Measurements from ENCODE around the gene HABP2. TPM values are rescaled to one million over a fixed set of nuclear protein-coding genes. Genes with fewer than 3 reads are reported as not detected.

HABP2 gene
- polyA plus RNA-seq, 4 donors = 0.89 to 16.3 (median 1.9) TPM; not detected in 1

GRCh38 chr10:113554214-113554613 is 1.4 kb downstream of the HABP2 start:
- Histone ChIP-seq H3K4me3 (ENCODE audit: low read depth in 1 of 3, low read length in 3 of 3) (peak overlapping the region in 1 of 3 donors; percentile 23), H3K36me3 (ENCODE audit: control insufficient read depth in 3 of 3, insufficient read depth in 2 of 3, low read depth in 1 of 3, low read length in 3 of 3) (peaks cover 0 to under 1% (median 0%) of the 10 kb centered on the region in 3 donors), H3K9me3 (ENCODE audit: control insufficient read depth in 2 of 2, insufficient read depth in 1 of 2, low read depth in 1 of 2, low read length in 1 of 2) (no peaks in the 10 kb centered on the region), H3K27me3 (ENCODE audit: control insufficient read depth in 3 of 3, insufficient read depth in 3 of 3, low read length in 3 of 3) (no peaks in the 10 kb centered on the region), H3K27ac (ENCODE audit: low read depth in 1 of 3, low read length in 2 of 3) (peak overlapping the region in 1 of 3 donors; percentile 64), H3K4me1 (ENCODE audit: control insufficient read depth in 3 of 3, insufficient read depth in 2 of 3, low read depth in 1 of 3, low read length in 2 of 3) (peaks cover 0 to 38% (median 7%) of the 10 kb centered on the region in 3 donors)
- 72 to 78% (median 74%) methylated on average over 5 of the region's 5 CpGs for WGBS, 3 donors
- peak in 1 of 2 donors; percentile 17 for DNase-seq
- FAIRE-seq = no peak

GRCh38 chr10:113555245-113555644 is 2.4 kb downstream of the HABP2 start:
- Histone ChIP-seq H3K9me3 (ENCODE audit: control insufficient read depth in 2 of 2, insufficient read depth in 1 of 2, low read depth in 1 of 2, low read length in 1 of 2) (no peaks in the 10 kb centered on the region), H3K4me1 (ENCODE audit: control insufficient read depth in 3 of 3, insufficient read depth in 2 of 3, low read depth in 1 of 3, low read length in 2 of 3) (peaks cover 0 to 38% (median 7%) of the 10 kb centered on the region in 3 donors), H3K36me3 (ENCODE audit: control insufficient read depth in 3 of 3, insufficient read depth in 2 of 3, low read depth in 1 of 3, low read length in 3 of 3) (peaks cover 0 to 3% (median 0%) of the 10 kb centered on the region in 3 donors), H3K27ac (ENCODE audit: low read depth in 1 of 3, low read length in 2 of 3) (peak overlapping the region in 1 of 3 donors; percentile 64), H3K27me3 (ENCODE audit: control insufficient read depth in 3 of 3, insufficient read depth in 3 of 3, low read length in 3 of 3) (no peaks in the 10 kb centered on the region), H3K4me3 (ENCODE audit: low read depth in 1 of 3, low read length in 3 of 3) (no peak overlapping the region)
- DNase-seq = peak in 1 of 2 donors; percentile 23
- WGBS, 3 donors = 83 to 85% (median 83%) methylated on average over 3 of the region's 3 CpGs
- FAIRE-seq = no peak

GRCh38 chr10:113555751-113556150 is 2.9 kb downstream of the HABP2 start:
- DNase-seq (peak in 1 of 2 donors; percentile 57), FAIRE-seq (no peak)
- peak overlapping the region in 1 of 3 donors; percentile 64 for H3K27ac ChIP-seq (ENCODE audit: low read depth in 1 of 3, low read length in 2 of 3)
- no peaks in the 10 kb centered on the region for H3K9me3 ChIP-seq (ENCODE audit: control insufficient read depth in 2 of 2, insufficient read depth in 1 of 2, low read depth in 1 of 2, low read length in 1 of 2)
- WGBS, 3 donors = 12 to 56% (median 40%) methylated on average over 1 of the region's 1 CpG
- no peak overlapping the region for H3K4me3 ChIP-seq (ENCODE audit: low read depth in 1 of 3, low read length in 3 of 3)
- peaks cover 0 to 3% (median 0%) of the 10 kb centered on the region in 3 donors for H3K36me3 ChIP-seq (ENCODE audit: control insufficient read depth in 3 of 3, insufficient read depth in 2 of 3, low read depth in 1 of 3, low read length in 3 of 3)
- peaks cover 0 to 38% (median 7%) of the 10 kb centered on the region in 3 donors for H3K4me1 ChIP-seq (ENCODE audit: control insufficient read depth in 3 of 3, insufficient read depth in 2 of 3, low read depth in 1 of 3, low read length in 2 of 3)
- H3K27me3 ChIP-seq (ENCODE audit: control insufficient read depth in 3 of 3, insufficient read depth in 3 of 3, low read length in 3 of 3) = no peaks in the 10 kb centered on the region

GRCh38 chr10:113557424-113557862 is 4.6 kb downstream of the HABP2 start:
- DNase-seq = peak in 1 of 2 donors; percentile 19
- Histone ChIP-seq H3K27ac (ENCODE audit: low read depth in 1 of 3, low read length in 2 of 3) (no peak overlapping the region), H3K4me1 (ENCODE audit: control insufficient read depth in 3 of 3, insufficient read depth in 2 of 3, low read depth in 1 of 3, low read length in 2 of 3) (peaks cover 0 to 38% (median 5%) of the 10 kb centered on the region in 3 donors)

GRCh38 chr10:113557903-113558321 is 5.1 kb downstream of the HABP2 start:
- no peak for FAIRE-seq
- 56 to 80% (median 79%) methylated on average over 9 of the region's 9 CpGs for WGBS, 3 donors
- Histone ChIP-seq H3K27me3 (ENCODE audit: control insufficient read depth in 3 of 3, insufficient read depth in 3 of 3, low read length in 3 of 3) (no peaks in the 10 kb centered on the region), H3K9me3 (ENCODE audit: control insufficient read depth in 2 of 2, insufficient read depth in 1 of 2, low read depth in 1 of 2, low read length in 1 of 2) (no peaks in the 10 kb centered on the region), H3K27ac (ENCODE audit: low read depth in 1 of 3, low read length in 2 of 3) (no peak overlapping the region), H3K4me3 (ENCODE audit: low read depth in 1 of 3, low read length in 3 of 3) (no peak overlapping the region), H3K36me3 (ENCODE audit: control insufficient read depth in 3 of 3, insufficient read depth in 2 of 3, low read depth in 1 of 3, low read length in 3 of 3) (peaks cover 0 to 3% (median 0%) of the 10 kb centered on the region in 3 donors), H3K4me1 (ENCODE audit: control insufficient read depth in 3 of 3, insufficient read depth in 2 of 3, low read depth in 1 of 3, low read length in 2 of 3) (peaks cover 0 to 39% (median 5%) of the 10 kb centered on the region in 3 donors)
- DNase-seq = no peak

More at GRCh38 chr10:113557424-113557862, 4.6 kb downstream of the HABP2 start:
- Histone ChIP-seq H3K9me3 (ENCODE audit: control insufficient read depth in 2 of 2, insufficient read depth in 1 of 2, low read depth in 1 of 2, low read length in 1 of 2) (no peaks in the 10 kb centered on the region), H3K4me3 (ENCODE audit: low read depth in 1 of 3, low read length in 3 of 3) (no peak overlapping the region), H3K36me3 (ENCODE audit: control insufficient read depth in 3 of 3, insufficient read depth in 2 of 3, low read depth in 1 of 3, low read length in 3 of 3) (peaks cover 0 to 3% (median 0%) of the 10 kb centered on the region in 3 donors), H3K27me3 (ENCODE audit: control insufficient read depth in 3 of 3, insufficient read depth in 3 of 3, low read length in 3 of 3) (no peaks in the 10 kb centered on the region)
- no peak for FAIRE-seq
- 29 to 64% (median 43%) methylated on average over 9 of the region's 9 CpGs for WGBS, 3 donors

- H3K36me3 ChIP-seq (ENCODE audit: control insufficient read depth in 3 of 3, insufficient read depth in 2 of 3, low read depth in 1 of 3, low read length in 3 of 3) = peaks cover 0 to 3% (median 0%) of the 10 kb centered on the region in 3 donors
- no peak overlapping the region for H3K27ac ChIP-seq (ENCODE audit: low read depth in 1 of 3, low read length in 2 of 3)
- H3K9me3 ChIP-seq (ENCODE audit: control insufficient read depth in 2 of 2, insufficient read depth in 1 of 2, low read depth in 1 of 2, low read length in 1 of 2) = no peaks in the 10 kb centered on the region
- 69 to 88% (median 81%) methylated on average over 5 of the region's 5 CpGs for WGBS, 3 donors
- FAIRE-seq (no peak), DNase-seq (no peak)
- H3K27me3 ChIP-seq (ENCODE audit: control insufficient read depth in 3 of 3, insufficient read depth in 3 of 3, low read length in 3 of 3) = no peaks in the 10 kb centered on the region
- H3K4me3 ChIP-seq (ENCODE audit: low read depth in 1 of 3, low read length in 3 of 3) = no peak overlapping the region
- peaks cover 0 to 27% (median 5%) of the 10 kb centered on the region in 3 donors for H3K4me1 ChIP-seq (ENCODE audit: control insufficient read depth in 3 of 3, insufficient read depth in 2 of 3, low read depth in 1 of 3, low read length in 2 of 3)
Observed at GRCh38 chr10:113560071-113560470, 7.2 kb downstream of the HABP2 start.

GRCh38 chr10:113561214-113561613 is 8.4 kb downstream of the HABP2 start:
- H3K9me3 ChIP-seq (ENCODE audit: control insufficient read depth in 2 of 2, insufficient read depth in 1 of 2, low read depth in 1 of 2, low read length in 1 of 2) = no peaks in the 10 kb centered on the region
- no peak overlapping the region for H3K4me3 ChIP-seq (ENCODE audit: low read depth in 1 of 3, low read length in 3 of 3)
- FAIRE-seq (no peak), DNase-seq (no peak)
- peaks cover 0 to 15% (median 5%) of the 10 kb centered on the region in 3 donors for H3K4me1 ChIP-seq (ENCODE audit: control insufficient read depth in 3 of 3, insufficient read depth in 2 of 3, low read depth in 1 of 3, low read length in 2 of 3)
- peaks cover 0 to 3% (median 0%) of the 10 kb centered on the region in 3 donors for H3K36me3 ChIP-seq (ENCODE audit: control insufficient read depth in 3 of 3, insufficient read depth in 2 of 3, low read depth in 1 of 3, low read length in 3 of 3)
- no peaks in the 10 kb centered on the region for H3K27me3 ChIP-seq (ENCODE audit: control insufficient read depth in 3 of 3, insufficient read depth in 3 of 3, low read length in 3 of 3)
- 84 to 93% (median 91%) methylated on average over 3 of the region's 3 CpGs for WGBS, 3 donors
- no peak overlapping the region for H3K27ac ChIP-seq (ENCODE audit: low read depth in 1 of 3, low read length in 2 of 3)

- no peak overlapping the region for H3K4me3 ChIP-seq (ENCODE audit: low read depth in 1 of 3, low read length in 3 of 3)
- peaks cover 0 to 14% (median 4%) of the 10 kb centered on the region in 3 donors for H3K4me1 ChIP-seq (ENCODE audit: control insufficient read depth in 3 of 3, insufficient read depth in 2 of 3, low read depth in 1 of 3, low read length in 2 of 3)
- H3K36me3 ChIP-seq (ENCODE audit: control insufficient read depth in 3 of 3, insufficient read depth in 2 of 3, low read depth in 1 of 3, low read length in 3 of 3) = peaks cover 0 to 3% (median 0%) of the 10 kb centered on the region in 3 donors
- no peaks in the 10 kb centered on the region for H3K27me3 ChIP-seq (ENCODE audit: control insufficient read depth in 3 of 3, insufficient read depth in 3 of 3, low read length in 3 of 3)
- WGBS, 3 donors = 62 to 76% (median 74%) methylated on average over 6 of the region's 6 CpGs
- H3K9me3 ChIP-seq (ENCODE audit: control insufficient read depth in 2 of 2, insufficient read depth in 1 of 2, low read depth in 1 of 2, low read length in 1 of 2) = no peaks in the 10 kb centered on the region
- FAIRE-seq (no peak), DNase-seq (peak in 1 of 2 donors; percentile 28)
- peak overlapping the region in 1 of 3 donors; percentile 21 for H3K27ac ChIP-seq (ENCODE audit: low read depth in 1 of 3, low read length in 2 of 3)
Observed at GRCh38 chr10:113562069-113562468, 9.2 kb downstream of the HABP2 start.

Data from small intestine (tissue), 7 donors.